ENCODE measurements around the gene PRTFDC1.
"Not testable (repeated sequence)": the region's sequence is repeated elsewhere in the genome, so short reads cannot be mapped to it uniquely, and the experiment has no call there.

Gene PRTFDC1

DNA sequence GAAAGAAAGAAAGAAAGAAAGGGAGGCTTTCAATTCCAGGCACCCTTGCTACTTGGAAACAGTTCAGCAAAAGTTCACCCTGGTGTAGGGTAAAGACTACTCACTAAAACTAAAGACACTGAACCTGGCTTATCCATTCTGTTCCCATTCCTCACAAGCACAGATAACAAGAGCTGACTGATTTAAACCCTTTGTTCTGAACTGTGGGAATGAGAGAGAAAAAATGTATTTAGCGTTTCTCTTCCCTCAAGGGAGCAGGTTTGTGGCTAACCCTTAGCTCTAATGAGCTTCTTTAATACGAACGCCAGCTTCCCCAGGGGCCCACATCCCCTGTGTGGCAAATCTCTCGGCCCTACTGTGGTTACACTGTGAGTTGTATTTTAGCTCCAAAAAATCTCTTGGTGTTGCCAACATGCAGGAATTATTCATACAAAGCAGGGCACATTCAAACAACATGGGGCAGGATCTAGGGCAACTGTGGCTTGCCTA lies 23.3 kb downstream of the PRTFDC1 start:
- DNase-seq = no peak

DNA sequence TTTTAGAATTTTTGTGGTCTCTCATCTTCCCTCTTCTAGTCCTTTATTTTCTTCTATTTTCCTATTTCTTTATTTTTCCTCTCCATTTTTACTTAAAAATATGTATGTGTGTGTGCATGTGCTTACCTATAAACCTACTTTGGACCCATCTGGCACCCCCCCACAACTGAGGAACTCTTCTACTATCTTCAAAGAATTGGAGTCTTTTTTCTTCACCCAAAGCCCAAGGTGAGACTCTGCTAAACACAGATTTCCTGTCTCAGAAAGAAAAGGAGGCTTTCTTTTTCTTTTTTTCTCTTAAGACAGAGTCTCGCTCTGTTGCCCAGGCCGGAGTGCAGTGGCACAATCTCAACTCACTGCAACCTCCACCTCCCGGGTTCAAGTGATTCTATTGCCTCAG lies 24.2 kb downstream of the PRTFDC1 start:
- no peak for DNase-seq

DNA sequence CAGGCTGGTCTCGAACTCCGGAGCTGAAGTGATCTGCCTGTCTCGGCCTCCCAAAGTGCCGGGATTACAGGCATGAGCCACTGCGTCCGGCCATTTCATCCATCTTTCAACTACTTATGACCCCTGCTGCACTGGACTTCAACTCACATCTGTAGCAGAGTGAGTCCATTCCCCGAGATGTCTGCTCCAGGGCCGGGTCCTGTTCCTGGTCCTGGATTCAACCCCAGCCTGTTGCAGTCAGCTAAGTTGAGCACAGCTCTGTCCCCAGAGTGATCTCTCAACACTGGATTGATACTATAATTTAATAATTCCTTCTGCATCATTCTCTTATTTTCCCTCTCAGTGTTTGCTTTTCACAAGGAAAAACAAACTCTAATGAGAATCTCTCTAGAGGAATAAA lies 25.8 kb downstream of the PRTFDC1 start:
- no peak for DNase-seq

DNA sequence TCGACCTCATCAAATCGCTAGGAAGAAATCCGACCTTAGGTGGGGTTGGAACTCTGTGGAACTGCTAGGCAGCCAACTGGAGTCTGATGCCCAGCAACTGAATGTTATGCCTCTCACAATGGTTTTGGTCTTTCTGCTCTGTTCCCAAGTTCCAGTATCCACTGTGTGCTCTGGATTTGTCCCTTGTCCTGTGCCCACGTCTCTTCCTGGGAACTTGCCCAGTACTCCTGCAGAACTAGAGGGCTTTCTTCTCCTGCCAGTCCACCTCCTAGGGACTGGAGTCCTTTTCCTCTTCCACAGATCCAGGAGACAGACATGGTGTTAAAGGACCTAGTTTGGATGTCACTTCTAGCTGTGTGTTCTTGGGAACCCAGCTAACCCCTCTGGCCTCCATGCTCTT lies 26.6 kb downstream of the PRTFDC1 start:
- no peak for DNase-seq

DNA sequence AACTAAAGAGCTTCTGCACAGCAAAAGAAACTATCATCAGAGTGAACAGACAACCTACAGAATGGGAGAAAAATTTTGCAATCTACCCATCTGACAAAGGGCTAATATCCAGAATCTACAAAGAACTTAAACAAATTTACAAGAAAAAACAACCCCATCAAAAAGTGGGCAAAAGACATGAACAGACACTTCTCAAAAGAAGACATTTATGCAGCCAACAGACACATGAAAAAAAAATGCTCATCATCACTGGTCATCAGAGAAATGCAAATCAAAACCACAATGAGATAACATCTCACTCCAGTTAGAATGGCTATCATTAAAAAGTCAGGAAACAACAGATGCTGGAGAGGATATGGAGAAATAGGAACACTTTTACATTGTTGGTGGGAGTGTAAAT lies 27.9 kb downstream of the PRTFDC1 start:
- DNase-seq = not testable (repeated sequence)

DNA sequence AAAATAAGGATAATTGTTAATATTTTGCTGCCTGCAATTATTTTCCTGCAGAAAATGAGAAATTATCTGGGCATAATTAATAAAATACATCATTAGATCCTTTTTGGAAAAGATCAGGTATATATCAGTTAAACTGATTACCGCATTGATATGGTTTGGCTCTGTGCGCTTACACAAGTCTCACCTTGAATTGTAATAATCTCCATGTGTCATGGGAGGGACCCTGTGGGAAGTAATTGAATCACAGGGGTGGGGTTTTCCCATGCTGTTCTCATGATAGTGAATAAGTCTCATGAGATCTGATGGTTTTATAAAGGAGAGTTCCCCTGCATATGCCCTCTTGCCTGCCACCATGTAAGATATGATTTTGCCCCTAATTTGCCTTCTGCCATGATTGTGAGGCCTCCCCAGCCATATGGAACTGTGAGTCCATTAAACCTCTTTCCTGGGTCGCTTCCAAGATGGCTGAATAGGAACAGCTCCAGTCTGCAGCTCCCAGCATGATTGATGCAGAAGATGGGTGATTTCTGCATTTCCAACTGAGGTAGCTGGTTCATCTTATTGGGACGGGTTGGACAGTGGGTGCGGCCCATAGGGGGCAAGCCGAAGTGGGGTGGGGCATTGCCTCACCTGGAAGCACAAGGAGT lies 30.1 kb downstream of the PRTFDC1 start:
- DNase-seq = not testable (repeated sequence)

DNA sequence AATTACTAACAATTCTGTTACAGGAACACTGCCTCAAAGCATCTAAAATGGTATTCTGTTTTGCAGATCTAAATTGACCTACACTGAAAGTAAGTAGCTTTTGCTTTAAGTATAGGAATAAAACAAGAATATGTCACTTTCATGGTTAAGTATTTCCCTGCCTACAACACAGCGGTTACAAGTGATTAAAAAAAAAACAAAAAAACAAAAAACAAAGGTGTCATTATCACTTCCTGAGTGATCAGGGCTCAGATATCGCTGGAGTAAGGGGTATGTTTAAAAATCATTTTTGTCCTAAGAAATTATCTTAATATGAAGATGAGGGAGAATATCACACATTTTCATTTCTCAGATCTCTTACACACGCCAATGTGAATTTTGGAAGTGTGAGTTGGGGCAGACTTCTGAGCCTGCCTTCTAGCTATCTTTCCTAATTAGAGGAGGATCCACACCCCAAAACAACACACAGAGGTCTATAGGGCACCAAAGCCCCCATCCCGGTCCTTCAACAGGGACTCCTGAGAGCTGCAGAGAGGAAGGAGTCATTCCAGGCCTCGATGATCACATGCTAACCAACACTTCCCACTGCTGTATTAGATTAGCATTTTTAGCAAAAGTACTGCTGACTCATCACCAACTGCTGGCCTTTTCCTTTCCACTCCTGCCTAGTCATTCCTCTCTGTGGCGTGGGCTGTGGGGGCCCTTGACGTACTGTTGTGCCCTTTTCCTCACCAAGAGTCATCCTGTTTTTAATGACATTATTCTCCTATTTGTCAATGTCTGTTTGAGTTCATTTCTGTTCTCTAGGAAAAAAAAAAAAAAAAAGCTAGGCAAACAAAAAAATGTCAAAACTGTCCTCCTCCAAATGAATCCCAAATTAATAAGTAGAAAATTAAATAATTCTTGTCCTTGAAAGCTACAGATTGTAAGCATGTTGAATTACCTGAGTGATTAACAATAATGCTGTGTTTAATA lies 31.2 kb downstream of the PRTFDC1 start:
- no peak for DNase-seq

DNA sequence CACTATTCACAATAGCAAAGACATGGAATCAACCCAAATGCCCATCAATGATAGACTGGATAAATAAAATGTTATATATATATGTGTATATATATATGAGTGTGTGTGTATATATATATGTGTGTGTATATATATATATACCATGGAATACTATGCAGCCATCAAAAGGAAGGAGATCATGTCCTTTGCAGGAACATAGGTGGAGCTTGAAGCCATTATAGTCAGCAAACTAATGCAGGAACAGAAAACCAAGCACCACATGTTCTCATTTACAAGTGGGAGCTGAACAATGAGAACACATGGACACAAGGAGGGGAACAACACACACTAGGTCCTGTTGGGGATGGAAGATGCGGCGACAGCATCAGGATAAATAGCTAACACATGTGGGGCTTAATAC lies 32.2 kb downstream of the PRTFDC1 start:
- DNase-seq = not testable (repeated sequence)

DNA sequence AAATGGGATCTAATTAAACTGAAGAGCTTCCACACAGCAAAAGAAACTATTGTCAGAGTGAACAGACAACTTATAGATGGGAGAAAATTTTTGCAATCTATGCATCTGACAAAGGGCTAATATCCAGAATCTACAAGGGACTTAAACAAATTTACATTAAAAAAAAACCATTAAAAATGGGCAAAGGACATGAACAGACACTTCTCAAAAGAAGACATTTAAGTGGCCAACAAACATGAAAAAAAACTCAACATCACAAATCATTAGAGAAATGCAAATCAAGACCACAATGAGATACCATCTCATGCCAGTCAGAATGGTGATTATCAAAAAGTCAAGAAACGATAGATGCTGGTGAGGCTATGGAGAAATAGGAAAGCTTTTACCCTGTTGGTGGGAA lies 32.8 kb downstream of the PRTFDC1 start:
- DNase-seq = not testable (repeated sequence)

DNA sequence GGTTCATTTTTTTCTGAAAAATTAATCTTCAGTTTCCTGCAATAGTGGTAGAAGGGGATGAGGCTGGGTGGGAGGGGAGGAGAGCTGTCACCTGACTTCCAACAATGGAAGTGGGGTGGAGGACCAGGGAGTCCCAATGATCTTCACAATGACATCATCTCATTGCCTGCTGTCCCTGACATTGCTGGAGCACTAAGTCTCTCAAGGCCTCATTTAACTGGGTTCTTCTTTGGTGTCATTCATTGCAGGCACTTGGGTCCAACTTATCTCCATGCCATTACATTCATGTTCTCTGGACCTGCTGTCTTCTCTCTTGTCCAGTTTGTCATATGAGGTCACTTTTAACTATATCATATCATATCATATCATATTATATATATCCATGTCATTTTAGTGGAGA lies 34.4 kb downstream of the PRTFDC1 start:
- no peak for DNase-seq

DNA sequence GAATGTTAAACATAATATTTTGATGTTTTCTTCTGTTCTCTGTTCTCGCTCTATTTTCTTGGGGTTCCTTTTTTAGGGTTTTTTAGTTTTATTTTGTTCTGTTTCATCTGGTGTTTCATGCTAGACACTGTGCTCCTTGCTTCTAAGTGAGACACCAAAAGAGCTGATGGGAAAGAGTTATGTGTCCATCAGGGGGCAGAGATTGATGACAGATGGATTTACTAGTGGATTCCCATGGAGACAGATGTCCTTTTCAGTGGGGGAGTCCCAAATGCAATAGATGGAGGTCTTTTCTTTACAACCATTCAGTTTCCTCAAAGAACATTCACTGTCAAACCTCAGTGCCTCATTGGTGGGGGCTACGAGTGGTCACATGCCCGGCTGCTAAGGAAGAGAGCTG lies 34.9 kb downstream of the PRTFDC1 start:
- no peak for DNase-seq

DNA sequence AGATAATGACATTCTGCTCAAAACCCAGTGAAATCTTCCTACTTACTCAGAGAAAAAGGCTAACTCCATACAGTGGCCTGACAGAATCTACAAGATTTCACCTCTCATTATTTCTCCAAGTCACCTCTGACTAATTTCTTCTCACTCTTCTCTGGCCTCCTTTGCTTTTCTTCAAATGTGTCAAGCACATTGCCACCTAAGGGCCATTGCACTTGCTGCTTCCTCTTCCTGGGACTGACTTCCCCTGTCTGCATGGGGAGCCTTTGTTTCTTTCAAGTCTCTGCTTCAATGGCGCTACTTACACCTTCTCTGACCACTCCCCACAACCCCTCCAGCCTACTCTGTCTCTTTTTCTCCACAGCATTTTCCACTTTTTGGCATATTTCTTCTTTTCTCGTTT lies 36.0 kb downstream of the PRTFDC1 start:
- no peak for DNase-seq

DNA sequence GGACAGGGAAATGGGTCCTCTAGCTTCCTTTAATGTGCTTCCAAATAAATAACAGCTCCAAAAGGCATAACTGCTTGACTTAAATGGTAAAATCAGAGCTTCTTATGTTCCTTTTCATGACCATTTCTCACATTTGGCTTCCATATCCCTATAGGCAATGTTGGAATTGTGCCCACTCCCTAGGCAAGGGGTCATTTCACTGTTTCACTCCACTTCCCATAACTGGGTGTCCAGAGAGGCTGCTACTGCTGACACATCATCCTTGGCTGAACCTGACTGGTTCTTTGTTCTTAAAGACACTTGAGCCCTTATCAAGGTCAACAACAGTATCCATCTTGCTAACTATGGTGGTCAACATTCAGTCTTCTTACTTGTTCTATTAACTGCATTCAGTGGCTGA lies 37.1 kb downstream of the PRTFDC1 start:
- no peak for DNase-seq

DNA sequence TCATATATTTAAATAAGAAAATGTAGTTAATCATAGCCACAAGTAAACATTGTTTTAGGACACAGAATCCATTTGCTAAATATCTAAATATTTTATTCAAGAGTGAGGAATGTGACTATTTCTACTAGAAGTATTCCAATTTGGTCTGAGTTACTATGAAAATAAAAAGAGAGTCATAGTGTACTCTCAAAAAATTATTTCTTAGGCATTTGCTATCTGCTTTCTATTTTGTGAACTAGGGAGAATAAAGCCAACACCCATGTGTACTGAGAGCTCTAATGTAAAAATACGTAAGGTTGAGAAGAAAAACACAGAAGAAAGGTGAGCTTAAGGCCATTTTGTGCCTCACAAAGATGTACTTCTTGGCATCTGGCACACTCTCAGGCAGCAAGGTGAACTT lies 38.3 kb downstream of the PRTFDC1 start:
- no peak for DNase-seq

DNA sequence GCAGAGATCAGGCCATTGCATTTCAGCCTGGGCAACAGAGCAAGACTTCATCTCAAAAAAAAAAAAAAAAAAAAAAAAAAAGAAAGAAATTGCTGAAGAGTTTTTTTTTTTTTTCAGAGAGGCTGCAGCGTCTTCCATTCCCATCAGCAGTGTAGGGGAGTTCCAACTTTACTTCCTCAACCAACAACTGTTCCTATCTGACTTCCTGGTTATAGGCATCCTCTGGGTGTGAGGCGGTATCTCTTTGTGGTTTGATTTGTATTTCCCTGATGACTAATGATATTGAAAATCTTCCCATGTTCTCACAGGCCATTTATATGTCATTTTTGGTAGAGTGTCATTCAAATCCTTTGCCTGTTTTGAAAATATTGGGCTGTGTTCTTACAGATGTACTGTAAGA lies 40.2 kb downstream of the PRTFDC1 start:
- no peak for DNase-seq

DNA sequence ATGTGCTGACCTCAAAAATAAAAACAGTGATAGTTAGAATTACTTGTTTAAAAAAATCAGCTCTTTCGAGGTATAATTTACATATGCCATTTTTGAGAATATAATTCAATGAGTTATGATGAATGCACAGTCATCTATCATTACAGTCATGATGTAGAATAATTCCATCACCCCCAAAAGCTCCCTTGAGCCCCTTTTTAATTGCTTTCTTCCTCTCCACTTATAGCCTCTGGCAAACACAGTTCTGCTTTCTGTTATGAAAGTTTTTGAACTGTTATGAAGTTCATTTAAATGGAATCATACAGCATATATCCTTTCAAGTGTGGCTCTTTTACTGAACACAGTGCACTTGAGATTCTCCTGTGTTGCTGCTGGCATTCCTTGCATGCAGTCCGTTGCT lies 41.4 kb downstream of the PRTFDC1 start:
- no peak for DNase-seq

DNA sequence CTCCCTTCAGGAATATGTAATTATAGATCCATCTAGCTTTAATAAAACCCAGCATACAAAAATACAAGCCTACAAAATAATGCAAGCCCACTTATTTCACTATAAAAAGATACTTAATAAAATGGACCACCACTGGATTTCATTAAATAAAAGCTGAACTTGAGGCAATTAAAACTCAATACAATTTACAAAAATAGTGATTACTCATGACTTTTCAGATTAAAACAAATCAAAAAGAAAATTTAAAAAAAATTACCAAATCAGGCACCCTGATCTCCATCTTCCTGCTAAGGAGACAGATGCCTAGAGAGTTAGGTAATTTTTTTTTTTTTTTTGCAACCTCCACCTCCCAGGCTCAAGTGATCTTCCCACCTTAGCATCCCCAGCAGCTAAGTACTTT lies 41.8 kb downstream of the PRTFDC1 start:
- peak; percentile 47 for DNase-seq

DNA sequence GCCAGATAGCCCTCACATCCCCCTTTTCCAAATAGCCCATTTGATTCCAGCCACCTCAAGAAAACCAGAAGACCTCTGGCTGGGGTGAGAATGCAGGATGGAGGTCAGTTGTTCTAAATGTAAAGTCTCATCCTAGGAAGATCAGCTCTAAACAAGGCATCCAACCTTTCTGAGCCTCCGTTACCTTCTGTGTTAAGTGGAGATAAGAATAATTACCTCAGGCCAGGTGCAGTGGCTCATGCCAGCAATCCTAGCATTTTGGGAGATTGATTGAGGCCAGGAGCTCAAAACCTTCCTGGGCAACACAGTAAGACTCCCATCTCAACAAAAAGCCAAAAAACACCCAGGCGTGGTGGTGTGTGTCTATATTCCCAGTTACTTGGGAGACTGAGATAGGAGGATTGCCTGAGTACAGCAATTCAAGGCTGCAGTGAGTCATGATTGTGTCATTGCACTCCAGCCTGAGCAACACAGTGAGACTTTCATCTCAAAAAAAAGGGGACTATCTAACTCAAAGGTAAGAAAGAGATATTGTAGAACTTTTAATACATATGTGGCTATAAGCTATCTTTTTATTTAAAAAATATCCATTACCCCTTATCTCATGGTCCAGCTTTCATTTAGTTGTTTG lies 43.5 kb downstream of the PRTFDC1 start:
- DNase-seq = no peak

DNA sequence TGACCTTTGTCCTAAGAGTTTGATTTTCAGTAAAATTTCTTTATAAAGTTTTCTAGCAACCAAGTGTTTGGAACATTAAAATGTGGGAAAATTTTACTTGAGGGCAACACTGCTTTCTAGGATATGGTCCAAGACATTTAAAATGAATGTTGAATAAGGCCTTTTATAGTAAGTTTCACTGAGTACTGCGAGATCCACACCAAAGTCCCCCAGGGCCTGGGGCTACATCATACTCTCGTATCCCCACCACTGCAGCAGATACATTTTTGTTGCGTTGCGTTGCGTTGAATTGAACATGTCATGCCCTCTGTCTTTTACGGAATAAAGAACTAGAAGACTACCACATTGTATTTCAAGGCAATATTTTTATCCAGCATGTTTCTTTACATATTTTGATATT lies 44.5 kb downstream of the PRTFDC1 start:
- DNase-seq = no peak

DNA sequence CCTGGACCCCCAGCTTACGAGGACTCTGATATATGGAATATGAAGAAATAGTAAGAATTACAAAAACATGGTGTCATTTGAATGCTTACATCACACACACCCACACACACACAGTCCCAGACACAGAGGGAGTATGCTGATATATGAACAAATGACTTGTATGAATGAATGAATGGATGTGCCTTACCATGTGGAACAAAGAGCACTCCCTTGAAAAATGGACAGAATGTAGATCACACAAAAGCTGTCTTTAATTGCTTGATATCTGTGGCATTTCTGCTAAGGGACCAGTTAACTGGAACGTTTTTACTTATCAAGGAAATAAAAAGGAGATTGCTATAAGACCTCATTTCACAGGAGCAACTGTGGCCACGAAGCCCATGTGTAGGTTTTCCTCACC lies 46.0 kb downstream of the PRTFDC1 start:
- no peak for DNase-seq

DNA sequence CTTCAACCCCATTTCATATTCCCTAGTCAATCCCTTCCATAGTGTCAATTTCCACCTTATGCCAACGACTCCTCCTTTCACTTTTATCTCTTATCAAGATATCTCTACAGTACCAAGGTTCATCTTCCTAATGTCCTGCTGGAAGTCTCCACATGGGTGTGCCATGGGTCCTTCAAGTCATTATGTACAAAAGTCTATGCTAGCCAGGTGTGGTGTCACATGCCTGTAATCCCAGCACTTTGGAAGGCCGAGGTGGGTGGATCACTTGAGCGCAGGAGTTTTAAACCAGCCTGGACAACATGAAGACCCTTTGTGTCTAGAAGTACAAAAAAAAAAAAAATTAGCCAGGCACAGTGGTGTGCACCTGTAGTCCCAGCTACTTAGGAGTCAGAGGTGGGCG lies 47.6 kb downstream of the PRTFDC1 start:
- no peak for DNase-seq

DNA sequence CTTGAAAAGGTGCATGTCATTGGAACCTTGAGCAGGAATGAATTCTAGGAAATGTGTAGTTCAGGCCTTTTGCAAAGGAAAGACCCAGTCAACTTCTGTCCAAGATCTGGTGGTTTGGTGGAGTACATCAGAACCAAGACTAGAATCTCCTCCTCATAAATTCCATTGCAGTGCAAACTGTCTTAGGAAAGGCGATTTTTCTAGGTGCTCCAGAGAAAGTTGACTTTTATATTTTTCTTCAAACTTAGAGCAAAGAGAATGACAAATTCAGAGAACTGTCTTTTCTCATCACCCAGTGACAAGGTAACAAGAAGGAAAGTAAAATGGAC lies 50.0 kb downstream of the PRTFDC1 start:
- DNase-seq = no peak

DNA sequence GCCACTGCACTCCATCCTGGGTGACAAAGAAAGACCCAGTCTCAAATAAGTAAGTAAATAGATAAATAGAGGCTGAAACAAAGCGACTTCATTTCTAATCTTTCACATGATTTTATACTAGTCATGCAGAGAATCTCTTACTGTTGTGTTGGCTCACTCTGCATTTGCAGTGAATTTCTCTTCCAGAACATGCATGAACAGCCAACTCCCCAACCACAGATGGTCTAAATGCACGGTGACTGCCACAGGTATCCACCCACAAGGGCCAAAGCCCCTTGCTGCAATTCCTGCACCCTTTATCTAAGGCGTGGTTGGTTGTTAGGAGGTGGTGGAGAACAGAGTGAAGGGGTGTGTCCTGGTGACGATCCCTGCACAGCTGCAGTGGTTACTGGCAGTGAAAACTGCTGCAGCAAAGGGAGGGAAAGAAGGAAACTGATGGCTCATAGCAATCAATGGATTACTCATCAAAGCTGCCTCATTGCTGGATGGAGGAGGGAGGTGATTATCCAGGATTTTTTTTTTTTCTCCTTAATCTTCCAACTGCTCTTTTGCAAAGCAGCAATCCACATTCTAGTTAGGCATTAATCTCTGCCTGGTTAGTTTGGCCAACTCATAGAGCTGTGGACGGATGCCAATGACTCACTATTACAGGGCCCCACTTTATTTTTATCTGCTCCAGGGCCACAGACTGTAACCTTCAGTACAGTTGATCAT lies 50.6 kb downstream of the PRTFDC1 start:
- no peak for DNase-seq
